GM19328 (cell line): Measurements from ENCODE around the gene NHSL1.

Experiments
- ATAC-seq: cut with Tn5 transposase; IDR thresholded peaks from one replicate; pipeline ENCODE4 v1.9.1; 2021; ENCODE audit warnings: mild to moderate bottlenecking, moderate library complexity; ENCODE audit not compliant: unreplicated experiment

NHSL1 gene

DNA sequence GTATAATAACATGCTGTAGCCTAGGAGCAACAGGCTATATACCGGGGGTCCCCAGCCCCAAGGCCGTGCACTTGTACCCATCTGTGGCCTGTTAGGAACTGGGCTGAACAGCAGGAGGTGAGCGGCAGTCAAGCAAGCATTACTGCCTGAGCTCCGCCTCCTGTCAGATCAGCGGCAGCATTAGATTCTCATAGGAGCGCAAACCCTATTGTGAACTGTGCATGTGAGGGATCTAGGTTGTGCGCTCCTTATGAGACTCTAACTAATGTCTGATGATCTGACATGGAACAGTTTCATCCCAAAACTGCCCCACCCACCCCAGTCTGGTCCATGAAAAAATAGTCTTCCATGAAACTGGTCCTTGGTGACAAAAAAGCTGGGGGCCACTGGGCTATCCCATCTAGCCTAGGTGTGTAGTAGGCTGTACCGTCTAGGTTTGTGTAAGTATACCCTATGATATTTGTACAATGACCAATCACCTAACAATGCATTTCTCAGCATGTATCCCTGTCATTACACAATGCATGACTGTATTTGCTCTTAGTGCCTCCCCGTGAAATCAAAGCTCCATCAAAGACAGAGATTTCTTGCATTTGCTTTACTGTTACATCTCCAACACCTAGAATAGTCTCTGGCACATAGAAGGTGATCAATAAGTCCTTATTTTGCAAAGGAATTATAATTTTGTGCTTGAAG is 30.8 kb downstream of the NHSL1 start:
- no peak for ATAC-seq

DNA sequence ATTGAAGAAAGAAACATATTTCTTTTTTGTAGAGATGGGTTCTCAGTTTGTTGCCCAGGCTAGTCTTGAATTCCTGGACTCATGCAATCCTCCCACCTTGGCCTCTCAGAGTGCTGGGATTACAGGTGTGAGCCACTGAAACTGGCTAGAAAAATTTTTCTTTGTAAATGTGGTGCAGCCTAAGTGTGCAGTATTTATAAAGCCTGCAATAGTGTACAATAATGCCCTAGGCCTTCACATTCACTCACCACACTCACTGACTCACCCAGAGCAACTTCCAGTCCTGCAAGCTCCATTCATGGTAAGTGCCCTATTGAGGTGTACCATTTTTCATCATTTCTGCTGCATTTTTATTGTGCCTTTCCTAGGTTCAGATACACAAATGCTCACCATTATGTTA is 31.4 kb downstream of the NHSL1 start:
- no peak for ATAC-seq

DNA sequence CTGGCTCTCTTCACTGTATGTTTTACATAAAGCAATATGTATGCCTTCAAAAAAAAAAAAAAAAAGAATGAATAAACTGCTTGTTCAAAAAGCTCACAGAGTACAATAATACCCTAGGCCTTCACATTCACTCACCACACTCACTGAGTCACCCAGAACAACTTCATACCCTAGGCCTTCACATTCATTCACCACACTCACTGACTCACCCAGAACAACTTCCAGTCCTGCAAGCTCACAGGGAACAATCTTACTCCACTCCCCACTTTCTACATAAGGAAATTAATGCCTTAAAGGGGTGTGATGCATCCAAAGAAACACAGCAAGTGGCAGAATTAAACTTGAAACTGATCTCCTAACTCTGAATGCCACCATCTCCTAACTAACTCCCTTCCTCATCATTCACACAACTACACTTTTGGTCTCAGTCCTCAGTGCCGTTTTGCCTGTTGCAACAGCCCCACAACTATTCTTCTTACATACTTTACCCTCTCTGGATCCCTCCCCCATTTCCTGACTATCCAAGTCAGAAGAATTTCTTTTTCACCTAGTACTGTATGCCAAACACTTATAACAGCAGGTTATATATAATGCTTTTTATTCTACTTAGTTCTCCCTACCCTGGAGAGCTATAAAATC is 34.2 kb downstream of the NHSL1 start:
- ATAC-seq: no peak

DNA sequence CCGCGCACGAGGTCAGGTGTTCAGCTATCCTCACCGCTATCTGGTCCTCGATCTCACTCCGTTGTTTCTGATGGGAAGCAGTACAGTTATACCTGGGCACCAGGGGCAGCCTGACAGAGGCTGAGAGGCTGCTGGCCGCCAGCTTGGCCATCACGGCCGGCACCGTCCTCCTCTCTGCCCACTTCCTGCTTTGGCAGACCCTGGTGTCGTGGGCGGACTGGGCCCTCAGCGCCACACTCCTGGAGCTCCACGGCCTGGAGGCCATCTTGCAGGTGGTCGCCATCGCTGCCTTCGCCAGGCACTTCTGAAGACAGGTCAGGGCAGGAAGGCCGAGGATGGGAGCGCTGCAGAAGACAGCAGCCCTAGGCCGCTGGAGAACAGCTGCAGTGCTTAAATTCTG is 35.2 kb downstream of the NHSL1 start:
- ATAC-seq: no peak

DNA sequence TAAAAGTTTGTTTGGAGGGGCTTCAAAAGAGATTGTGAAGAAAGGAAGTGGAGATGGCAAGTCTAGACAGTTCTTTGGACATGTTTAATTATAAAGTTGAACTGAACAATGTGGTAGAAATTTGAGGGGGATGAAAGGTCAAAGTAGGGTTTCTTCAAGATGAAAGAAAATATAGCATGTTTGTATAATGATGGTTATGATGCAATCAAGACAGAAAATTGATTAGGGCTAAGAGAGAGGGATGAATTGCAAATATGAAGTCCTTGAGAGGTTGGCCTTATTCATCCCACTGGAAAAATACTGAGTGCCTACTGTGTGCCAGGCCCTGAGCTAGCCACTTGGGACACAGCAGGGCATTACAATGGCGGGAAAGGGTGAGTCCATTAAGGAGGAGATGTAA is 37.6 kb downstream of the NHSL1 start:
- no peak for ATAC-seq

DNA sequence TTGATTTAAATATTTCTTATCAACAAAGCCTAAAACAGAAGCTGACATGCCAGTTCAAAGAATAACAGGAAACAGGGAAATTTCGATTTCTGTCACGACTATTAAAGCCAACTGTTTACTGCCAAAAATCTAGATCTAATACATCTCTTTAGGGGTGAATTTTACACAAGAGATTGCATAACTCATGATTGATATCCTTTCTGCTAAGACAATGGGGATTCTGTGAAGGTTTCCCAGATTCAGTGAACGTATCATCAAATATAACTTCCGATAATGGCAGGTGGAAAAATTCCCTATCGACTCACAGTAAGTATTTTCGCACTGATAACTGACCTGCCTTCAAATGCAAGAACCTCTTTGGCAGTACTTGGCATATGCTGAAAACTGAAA is 42.9 kb downstream of the NHSL1 start:
- no peak for ATAC-seq

DNA sequence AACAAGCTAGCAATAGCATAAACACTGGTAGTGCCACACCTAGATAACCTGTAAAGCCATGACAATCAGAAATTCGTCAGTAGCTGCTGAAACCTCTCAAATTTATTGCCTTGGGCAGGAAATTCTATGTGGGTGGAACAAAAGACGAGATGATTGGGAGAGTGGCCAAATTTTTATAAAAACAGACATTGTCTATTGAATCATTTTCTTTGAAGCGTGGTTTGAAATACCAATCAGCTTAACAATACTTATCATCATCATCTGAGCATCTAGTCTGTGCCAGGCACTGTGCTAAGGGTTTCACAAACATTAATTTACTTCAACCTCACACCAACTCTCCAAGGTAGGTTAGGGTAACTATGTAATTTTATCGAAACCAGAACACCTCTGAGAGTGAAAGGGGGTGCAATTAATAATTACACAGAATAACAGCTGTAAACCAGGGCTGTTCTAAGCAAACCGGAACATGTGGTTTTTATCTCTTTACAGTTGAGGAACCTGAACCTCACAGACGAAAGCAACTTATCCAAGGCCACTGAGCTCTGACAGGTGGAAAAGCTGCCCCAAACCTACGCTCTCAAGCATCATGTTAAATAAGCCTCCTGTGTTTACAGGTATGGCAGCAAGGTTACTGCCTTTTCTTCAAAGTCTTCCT is 43.4 kb downstream of the NHSL1 start:
- ATAC-seq: peak; percentile 80

DNA sequence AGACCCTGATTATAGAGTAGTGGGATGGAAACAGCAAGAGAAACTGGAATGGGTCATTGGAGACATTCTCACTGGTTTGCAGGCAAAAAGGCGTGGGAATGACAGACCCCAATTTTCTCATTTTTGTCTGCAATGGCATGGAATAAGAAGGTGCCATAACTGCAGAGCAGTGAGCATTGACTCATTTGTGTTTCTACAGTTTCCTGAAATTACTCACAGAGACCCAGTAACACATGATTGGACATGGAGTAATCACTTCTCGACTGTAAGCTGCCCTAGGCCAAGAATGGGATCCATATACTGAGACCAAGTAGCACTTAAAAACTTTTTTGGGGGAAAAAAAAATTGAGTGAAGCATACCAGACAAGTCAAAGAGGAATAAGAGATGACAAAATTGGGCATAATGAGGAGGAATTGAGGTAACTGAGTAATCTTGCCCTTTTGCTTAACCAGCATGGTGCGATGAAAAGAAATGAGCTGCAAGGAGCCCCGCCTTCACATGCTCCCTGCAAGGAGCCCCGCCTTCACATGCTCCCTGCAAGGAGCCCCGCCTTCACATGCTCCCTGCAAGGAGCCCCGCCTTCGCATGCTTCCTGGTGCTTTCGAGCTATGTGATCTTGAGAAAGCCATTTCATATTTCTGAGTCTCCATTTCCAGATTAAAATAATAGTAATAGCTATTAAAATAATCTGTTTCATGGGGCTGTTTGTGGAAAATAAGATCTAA is 44.1 kb downstream of the NHSL1 start:
- no peak for ATAC-seq

DNA sequence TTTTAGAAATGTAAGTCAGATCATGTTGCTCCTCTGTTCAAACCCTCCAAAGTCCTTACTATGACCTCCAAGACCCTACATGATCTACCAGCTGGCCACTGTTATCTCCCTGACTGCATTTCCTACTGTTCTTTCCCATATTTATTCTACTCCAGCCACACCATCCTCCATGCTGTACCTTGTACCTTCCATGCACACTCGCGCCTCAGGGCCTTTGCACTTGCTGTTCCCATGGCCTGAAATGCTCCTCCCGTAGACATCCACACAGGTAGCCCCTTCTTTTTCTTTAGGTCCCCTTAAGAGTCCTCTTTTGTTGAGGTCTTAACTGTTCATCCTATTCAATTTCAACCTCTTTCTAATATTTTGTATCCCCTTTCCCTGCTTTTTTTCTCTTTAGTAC is 48.3 kb downstream of the NHSL1 start:
- ATAC-seq: no peak

DNA sequence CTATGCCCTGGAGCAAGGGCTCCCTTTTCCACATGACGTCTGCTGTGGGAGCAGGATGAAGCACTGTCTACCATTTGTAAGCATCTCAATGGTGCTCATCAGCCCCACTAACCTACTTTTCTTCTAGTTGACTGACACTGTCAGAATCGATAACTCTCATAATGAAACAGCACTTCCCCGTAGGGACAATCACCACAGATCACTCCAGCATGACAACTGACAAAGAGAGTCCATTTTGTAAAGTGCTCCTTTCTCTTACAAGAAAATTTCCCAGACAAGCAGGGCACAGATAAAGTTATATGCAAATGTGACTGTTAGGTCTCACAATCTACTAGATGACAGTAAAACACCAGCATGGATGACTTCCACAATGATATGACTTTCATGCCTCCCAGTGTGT is 48.8 kb downstream of the NHSL1 start:
- no peak for ATAC-seq

DNA sequence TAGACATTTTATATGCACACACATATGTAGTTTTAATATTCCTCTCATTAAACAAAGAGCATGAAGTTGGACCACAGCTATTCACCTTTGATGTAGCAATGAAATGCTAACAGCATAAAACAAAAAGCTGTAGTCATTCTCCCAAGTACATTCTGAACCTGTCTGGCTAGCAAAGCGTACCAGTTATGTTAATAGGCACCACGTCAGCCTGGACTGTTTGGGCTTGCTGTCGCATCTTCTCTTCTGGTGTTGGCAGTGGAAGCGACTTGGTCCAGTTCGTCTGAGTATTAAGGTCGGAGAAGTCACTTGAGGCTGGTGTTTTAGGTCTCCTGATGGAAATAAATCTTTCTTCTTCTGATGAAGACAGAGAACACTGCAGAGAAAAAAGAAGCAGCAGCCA is 52.5 kb downstream of the NHSL1 start:
- ATAC-seq: no peak

DNA sequence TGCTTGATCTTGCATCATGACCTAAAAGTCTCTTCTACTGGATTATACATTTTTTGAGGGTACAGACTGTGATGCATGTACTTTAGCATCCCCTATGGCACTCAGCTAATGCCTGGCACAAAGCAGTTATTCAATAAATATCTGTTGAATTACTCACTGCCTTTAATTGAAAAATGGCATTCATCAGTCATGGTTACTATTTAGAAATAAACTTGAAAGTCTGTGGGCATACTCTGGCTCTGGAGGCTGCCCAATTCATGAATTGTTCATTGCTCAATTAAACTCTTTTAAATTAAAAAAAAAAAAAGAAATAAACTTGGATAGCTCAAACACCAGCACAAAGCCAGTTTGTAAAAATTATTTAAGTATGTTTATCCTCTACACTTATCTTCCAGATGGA is 55.3 kb downstream of the NHSL1 start:
- ATAC-seq: no peak

DNA sequence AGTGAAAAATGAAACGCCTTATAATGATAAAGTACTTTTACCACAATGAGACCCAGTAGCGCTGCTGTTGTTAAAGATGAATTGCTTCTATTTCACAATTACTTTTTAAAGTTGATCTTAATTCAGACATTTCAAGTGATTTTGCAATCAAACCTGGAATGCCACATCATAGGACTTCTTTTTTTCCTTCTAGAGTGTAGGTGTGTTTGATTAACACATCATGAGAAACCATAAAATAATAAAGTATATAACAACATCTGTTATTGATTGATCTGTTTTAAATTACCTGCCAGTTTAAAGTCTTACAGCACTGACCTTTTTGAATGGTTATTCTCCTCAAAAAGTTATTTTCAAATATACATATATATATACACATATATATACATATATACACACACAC is 56.6 kb downstream of the NHSL1 start:
- ATAC-seq: no peak

DNA sequence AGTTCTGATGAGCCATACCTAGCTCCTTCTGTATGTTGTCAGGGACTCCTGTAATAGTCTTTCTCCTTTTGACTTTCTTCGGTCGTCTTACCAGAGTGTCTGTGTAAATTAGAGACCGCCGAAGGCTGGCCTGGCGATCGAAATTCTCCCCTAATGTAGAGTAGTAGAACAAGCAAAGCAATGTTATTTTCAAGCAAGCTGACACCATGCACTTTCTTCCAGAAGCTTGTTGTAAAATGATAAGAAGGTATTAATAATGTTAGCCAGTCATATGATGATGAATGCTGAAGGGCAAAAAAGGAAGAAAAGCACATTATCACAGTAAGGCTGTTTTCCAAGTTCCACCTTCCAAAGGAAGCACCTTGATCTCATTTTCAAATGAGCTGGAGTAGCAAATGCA is 57.3 kb downstream of the NHSL1 start:
- ATAC-seq: no peak

DNA sequence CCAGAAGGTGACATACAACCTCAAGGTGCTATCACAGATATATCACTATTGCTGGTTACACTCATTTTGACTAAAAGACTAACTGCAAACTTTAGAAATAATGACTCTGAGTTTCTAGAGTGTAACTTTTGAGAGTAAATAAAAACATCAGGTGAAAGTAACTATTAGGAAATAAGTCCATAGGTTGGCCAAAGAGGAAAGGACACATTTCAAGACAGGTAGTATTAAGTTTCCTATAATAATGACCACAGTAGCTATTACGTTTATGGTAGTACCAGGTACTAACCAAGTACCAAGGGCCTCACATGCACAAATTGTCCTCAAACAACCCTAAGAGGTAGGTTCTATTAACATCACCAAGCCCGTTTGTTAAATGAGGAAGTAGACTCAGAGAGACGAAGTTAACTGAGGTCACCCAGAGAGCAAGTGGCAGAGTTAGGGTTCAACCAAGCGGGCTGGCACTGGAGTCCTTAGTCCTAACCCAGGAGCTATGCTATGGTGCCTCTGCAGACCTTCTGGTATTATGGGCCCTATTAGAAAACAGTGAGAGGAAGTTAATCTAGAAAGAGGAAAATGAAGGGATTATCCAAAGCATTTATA is 58.4 kb downstream of the NHSL1 start:
- ATAC-seq: no peak

DNA sequence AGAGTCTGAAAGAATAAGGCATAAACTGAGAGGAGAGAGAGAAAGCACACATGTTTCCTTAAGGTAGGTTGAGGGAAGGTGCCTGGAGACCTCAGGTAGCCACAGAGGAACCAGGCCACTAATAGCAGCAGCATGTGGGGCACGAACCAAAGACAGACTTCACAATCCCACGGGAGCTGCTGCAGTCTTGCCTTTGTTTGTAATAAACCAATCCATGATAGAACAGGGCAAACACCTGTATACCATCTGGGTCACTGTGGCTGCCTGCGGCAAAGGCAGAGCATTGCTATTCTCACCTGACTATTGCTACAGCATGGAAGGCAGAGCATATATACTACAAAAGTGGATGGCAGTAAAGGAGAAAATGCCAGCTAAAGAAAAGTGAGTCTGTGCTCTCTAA is 59.0 kb downstream of the NHSL1 start:
- ATAC-seq: no peak

DNA sequence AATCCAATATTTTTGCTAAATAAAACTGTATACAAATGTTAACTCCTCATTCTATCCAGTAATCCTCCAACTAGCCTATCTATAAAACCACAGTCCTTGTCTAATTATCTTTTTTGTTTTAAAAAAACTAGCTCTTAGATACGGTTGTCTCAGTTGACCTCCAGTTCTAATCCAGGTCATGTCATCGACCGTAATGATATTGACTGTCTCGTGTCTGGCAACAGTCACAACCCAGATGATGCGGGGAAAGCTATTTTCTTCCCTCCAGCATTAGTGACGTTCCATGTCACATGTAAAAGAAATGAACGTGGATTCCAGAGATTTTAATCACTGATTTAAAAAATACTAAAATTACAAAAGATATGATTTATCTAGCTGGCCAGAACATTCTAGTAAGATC is 59.7 kb downstream of the NHSL1 start:
- no peak for ATAC-seq

DNA sequence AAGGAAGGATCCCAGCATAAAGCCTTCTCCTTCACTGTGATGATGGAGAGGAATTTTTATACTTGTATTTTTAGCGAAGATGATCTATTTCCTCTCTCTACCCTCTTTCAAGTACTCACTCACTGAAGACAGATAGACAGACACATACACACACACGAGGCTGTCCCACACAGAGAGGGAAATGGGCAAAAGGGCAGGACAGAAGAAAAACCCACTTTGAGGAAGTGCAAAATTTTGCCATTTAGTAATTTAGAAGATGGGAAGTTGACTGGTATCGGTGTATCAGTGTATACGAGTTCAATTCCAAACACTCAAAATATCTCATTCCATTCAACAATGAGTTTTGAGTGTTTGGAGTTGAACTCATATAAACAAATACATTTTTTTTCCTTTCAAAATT is 64.4 kb downstream of the NHSL1 start:
- ATAC-seq: no peak

DNA sequence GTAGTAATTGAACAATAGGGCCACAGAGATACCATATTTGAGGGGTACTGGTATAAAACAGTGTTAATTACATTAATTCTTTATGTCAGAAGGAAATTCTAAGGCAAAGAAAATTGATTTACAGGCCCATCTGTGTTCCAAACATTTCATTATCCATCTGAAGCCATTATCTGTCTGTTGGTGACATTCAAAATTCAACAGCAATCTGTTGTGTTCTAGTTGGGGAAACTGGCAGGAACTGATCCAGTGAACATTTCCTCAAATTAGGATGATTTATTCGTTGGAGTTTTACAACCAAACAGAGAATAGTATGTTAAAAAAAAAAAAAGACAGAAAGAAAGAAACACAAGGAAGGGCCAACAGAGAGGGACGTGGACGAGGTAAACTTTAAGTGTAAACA is 65.2 kb downstream of the NHSL1 start:
- ATAC-seq: no peak

DNA sequence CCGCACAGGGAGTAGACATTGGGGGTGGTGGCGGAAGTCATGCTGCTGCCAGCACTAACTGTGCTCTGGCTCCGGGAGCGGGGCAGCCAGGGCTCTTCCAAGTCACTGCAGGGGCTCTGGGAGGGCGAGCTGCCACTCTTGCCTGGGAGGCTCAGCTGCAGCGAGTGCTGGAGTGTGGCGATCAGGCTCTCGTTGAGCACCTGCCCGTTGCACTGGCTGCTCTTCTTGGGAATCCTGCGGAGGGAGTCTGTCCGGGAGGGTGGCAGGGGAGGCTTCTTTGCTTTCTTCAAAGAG is 67.3 kb downstream of the NHSL1 start:
- ATAC-seq: no peak

DNA sequence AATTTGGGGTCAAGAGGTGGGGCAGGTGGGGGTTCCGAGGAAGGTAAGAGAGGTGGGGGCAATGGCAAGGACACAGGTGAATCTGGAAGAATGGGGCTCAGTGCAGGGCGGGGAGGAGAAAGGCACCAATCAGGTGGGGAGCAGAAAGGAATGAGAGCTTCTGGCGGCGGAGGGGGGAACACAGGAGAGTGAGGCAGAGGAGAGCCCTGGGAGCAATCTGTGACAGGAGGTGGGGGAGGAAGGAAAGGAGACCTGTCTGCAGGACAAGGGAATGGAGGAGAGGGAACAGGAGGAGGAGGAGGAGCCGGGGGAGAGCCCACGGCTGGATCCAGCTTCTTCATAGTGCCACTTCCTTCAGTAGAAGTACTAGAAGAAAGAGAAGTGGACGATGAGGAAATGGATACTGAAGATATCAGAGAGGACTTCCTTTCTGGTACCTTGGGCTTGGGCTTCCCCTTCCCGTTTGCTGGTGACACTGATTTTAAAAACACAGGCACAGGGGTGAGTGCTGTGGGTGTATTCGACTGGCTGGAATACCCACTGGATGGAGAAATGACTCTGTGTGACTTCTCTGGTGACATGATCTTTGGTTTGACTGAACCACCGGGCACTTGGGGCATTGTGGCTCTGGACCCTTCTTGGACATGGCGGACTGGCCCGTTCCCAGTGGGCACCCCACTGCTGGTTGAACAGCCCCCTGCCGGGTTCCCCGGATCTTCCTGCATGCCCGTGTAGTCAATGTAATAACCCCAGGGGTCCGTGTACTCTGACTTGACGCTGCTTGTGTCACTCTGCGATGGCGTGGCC is 67.8 kb downstream of the NHSL1 start:
- ATAC-seq: no peak
